CD4-positive, alpha-beta T cell (primary cell): Measurements from ENCODE around the gene CHCHD2. TPM values are rescaled to one million over a fixed set of nuclear protein-coding genes. Genes with fewer than 3 reads are reported as not detected.

Experiments
- ATAC-seq: fragments of 200-7000 bp; cut with Tn5 transposase; one replicate; pipeline ENCODE4 v1.10.0; 2022; ENCODE audit warnings: mild to moderate bottlenecking; ENCODE audit not compliant: poor library complexity
- CTCF ChIA-PET: fragments of 350-600 bp; sonication (Branson Sonifier 250); formaldehyde crosslinking; loops from one replicate; lab custom pipeline; 2021; ENCODE audit warnings: antibody characterized with exemption, inconsistent platforms; lab: Charles Lee
- POLR2A ChIA-PET: fragments of 350-600 bp; sonication (Branson Sonifier 250); formaldehyde crosslinking; loops from one replicate; lab custom pipeline; 2021; ENCODE audit warnings: antibody characterized with exemption, inconsistent platforms; lab: Charles Lee
- DNase-seq, 14 experiments: peaks; one replicate each; pipeline ENCODE4 v3.0.0-alpha.2; 2013 to 2020; ENCODE audit warnings: mixed read lengths in 2 of 14
- H3K27ac ChIP-seq, 2 donors: one replicate each; pipeline versions ENCODE4 v1.5.1 to v1.7.0; 2013; ENCODE audit warnings: low read length in 2 of 2, low read depth in 1 of 2, mild to moderate bottlenecking in 1 of 2
- H3K27me3 ChIP-seq, 2 experiments: 1 replicate in 1 of 2; 2 replicates in 1 of 2; pipeline versions ENCODE4 v1.6.1 to v1.7.0; 2013; ENCODE audit warnings: low read length in 2 of 2, control low read depth in 1 of 2, mild to moderate bottlenecking in 1 of 2, moderate library complexity in 1 of 2; ENCODE audit not compliant: insufficient read depth in 2 of 2, control insufficient read depth in 1 of 2
- H3K36me3 ChIP-seq: one replicate; pipeline ENCODE4 v1.6.1; 2013; ENCODE audit warnings: low read length, control low read depth; ENCODE audit not compliant: insufficient read depth
- H3K4me1 ChIP-seq: one replicate; pipeline ENCODE4 v1.6.1; 2013; ENCODE audit warnings: low read length, control low read depth; ENCODE audit not compliant: insufficient read depth
- H3K4me3 ChIP-seq: one replicate; pipeline ENCODE4 v1.5.1; 2013; ENCODE audit warnings: mild to moderate bottlenecking, low read length, moderate library complexity
- H3K9me3 ChIP-seq, 2 experiments: 1 replicate in 1 of 2; 2 replicates in 1 of 2; pipeline versions ENCODE4 v1.6.1 to v1.7.0; 2013; ENCODE audit warnings: low read length in 2 of 2, mild to moderate bottlenecking in 2 of 2, control low read depth in 1 of 2, moderate library complexity in 1 of 2; ENCODE audit not compliant: control insufficient read depth in 1 of 2, insufficient read depth in 1 of 2
- H3K27ac Mint-ChIP-seq: one replicate; pipeline ENCODE4 v1.8.0; 2020; ENCODE audit warnings: mixed read lengths
- H3K27me3 Mint-ChIP-seq: one replicate; pipeline ENCODE4 v1.8.0; 2021; ENCODE audit warnings: mixed read lengths
- H3K36me3 Mint-ChIP-seq: one replicate; pipeline ENCODE4 v1.8.0; 2021; ENCODE audit warnings: low read depth, mixed read lengths
- H3K4me1 Mint-ChIP-seq: one replicate; pipeline ENCODE4 v1.8.0; 2021; ENCODE audit warnings: low read depth, mixed read lengths
- H3K4me3 Mint-ChIP-seq: one replicate; pipeline ENCODE4 v1.8.0; 2020; ENCODE audit warnings: mild to moderate bottlenecking, mixed read lengths
- H3K9me3 Mint-ChIP-seq: one replicate; pipeline ENCODE4 v1.8.0; 2020; ENCODE audit warnings: mixed read lengths
- intact Hi-C, 2 experiments: fragments of 100-400 bp; cut with DNase I in 1 of 2; cut with micrococcal nuclease in 1 of 2; formaldehyde crosslinking; loops; one replicate each; pipeline versions ENCODE4 v1.15.1 to v1.9.0; 2023 to 2025; cut with DNase I, micrococcal nuclease
- total RNA-seq, 174 experiments: library from RNA in 2 of 174; stranded (reverse) in 2 of 174; gene quantifications; one replicate each; pipeline ENCODE4 v1.2.3 and lab custom pipeline; 2021 to 2026
- TF ChIP-seq, protein P1 (sequence below): fragments of 200-600 bp; IDR thresholded peaks from one replicate; pipeline ENCODE4 v1.8.0; 2022; ENCODE audit warnings: antibody characterized with exemption, mild to moderate bottlenecking

The CHCHD2 gene
- total RNA-seq, 2 experiments from 2014 or later = 250 to 252 TPM

DNA sequence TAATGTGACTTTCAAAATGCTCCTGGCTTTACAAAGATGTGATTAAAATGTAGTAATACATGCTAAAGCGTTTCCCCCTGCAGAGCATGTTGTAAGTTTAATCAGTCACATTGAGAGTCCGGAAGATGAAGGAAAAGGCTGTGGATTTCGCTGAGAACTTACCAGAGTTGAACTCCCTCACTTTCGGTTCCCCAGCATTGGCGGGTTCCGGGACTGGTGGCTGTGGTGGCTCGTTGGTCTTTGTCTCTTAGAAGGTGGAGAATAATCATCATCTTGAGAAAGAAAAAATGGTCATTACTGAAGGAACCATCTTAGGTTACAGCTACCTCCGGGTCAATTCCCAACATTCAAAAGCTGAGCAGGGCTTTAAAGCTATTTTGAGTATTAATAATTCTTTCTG, 19.6 kb upstream of the CHCHD2 start:
- no peak overlapping the region for H3K27ac ChIP-seq
- TF ChIP-seq, protein P1, sequence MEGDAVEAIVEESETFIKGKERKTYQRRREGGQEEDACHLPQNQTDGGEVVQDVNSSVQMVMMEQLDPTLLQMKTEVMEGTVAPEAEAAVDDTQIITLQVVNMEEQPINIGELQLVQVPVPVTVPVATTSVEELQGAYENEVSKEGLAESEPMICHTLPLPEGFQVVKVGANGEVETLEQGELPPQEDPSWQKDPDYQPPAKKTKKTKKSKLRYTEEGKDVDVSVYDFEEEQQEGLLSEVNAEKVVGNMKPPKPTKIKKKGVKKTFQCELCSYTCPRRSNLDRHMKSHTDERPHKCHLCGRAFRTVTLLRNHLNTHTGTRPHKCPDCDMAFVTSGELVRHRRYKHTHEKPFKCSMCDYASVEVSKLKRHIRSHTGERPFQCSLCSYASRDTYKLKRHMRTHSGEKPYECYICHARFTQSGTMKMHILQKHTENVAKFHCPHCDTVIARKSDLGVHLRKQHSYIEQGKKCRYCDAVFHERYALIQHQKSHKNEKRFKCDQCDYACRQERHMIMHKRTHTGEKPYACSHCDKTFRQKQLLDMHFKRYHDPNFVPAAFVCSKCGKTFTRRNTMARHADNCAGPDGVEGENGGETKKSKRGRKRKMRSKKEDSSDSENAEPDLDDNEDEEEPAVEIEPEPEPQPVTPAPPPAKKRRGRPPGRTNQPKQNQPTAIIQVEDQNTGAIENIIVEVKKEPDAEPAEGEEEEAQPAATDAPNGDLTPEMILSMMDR = no peak
- ChIA-PET POLR2A (no interaction called here), CTCF (no interaction called here)
- no peaks in the 10 kb centered on the region for H3K9me3 ChIP-seq
- no peaks in the 10 kb centered on the region for H3K36me3 ChIP-seq
- H3K27me3 ChIP-seq = no peaks in the 10 kb centered on the region
- Mint-ChIP-seq H3K36me3 (no peaks in the 10 kb centered on the region), H3K4me1 (no peaks in the 10 kb centered on the region), H3K27ac (no peak overlapping the region), H3K9me3 (no peaks in the 10 kb centered on the region), H3K27me3 (no peaks in the 10 kb centered on the region), H3K4me3 (no peak overlapping the region)
- intact Hi-C loops = no loop called here
- H3K4me3 ChIP-seq = no peak overlapping the region
- H3K4me1 ChIP-seq = no peaks in the 10 kb centered on the region
- ATAC-seq (no peak), DNase-seq (no peak)

DNA sequence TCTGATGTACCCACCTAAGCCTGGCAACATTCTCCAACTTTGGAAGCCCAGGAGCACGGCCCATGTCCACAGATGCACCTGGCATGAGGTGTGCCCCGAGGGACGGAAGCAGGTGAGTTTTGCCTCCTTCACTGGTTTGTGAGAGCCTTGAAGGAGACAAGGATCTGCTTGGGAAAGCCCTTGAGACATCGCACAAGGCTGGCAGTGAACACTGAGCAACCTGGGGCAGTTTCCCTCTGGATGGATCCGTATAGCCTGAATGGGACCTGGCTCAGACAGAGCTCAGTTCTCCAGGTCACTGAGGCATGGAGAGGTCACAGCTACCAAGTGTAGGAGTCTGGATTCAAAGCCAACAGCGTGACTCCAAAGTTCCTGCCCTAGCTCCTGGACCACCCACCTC, 18.7 kb upstream of the CHCHD2 start:
- intact Hi-C loops = no loop called here
- TF ChIP-seq, protein P1 = no peak
- Mint-ChIP-seq H3K9me3 (no peaks in the 10 kb centered on the region), H3K27ac (no peak overlapping the region), H3K4me1 (no peaks in the 10 kb centered on the region), H3K36me3 (no peaks in the 10 kb centered on the region), H3K4me3 (no peak overlapping the region), H3K27me3 (no peaks in the 10 kb centered on the region)
- H3K27ac ChIP-seq = no peak overlapping the region
- ChIA-PET CTCF (no interaction called here), POLR2A (no interaction called here)
- no peak overlapping the region for H3K4me3 ChIP-seq
- no peak for ATAC-seq
- H3K27me3 ChIP-seq = no peaks in the 10 kb centered on the region
- DNase-seq = no peak
- H3K9me3 ChIP-seq = no peaks in the 10 kb centered on the region
- H3K36me3 ChIP-seq = no peaks in the 10 kb centered on the region
- no peaks in the 10 kb centered on the region for H3K4me1 ChIP-seq

DNA sequence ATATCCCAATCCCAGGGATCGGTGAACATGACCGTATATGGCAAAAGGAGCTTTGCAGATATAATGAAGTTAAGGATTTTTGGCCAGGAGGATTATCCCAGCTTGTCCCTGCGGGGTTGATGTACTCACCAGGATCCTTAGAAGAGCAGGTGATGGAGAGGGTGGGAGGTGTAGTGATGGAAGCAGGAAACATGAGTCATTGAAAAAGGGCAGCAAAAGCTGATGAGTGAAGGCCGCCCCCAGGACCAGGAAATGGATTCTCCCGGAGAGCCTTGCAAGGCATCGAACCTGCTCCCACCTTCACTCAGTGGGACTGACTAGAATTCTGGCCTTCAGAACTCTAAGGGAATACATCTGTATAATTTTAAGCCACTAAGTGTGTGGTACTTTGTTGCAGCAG, 15.2 kb upstream of the CHCHD2 start:
- Histone ChIP-seq H3K9me3 (no peaks in the 10 kb centered on the region), H3K27me3 (peaks cover 4 to 17% of the 10 kb centered on the region in 2 experiments), H3K4me3 (no peak overlapping the region), H3K27ac (no peak overlapping the region), H3K36me3 (no peaks in the 10 kb centered on the region), H3K4me1 (no peaks in the 10 kb centered on the region)
- CTCF ChIA-PET = no interaction called here
- Mint-ChIP-seq H3K4me3 (no peak overlapping the region), H3K27me3 (peaks cover 22% of the 10 kb centered on the region), H3K4me1 (no peaks in the 10 kb centered on the region), H3K9me3 (no peaks in the 10 kb centered on the region), H3K36me3 (no peaks in the 10 kb centered on the region), H3K27ac (no peak overlapping the region)
- ATAC-seq (no peak), DNase-seq (no peak)
- POLR2A ChIA-PET = interaction anchor here (0.5 kb wide), 1 partner anchor 100 kb away, joined by 3 read pairs; no protein-coding TSS in a partner anchor
- TF ChIP-seq, protein P1 = no peak
- intact Hi-C loops = no loop called here
